K562 (cell line): Measurements from ENCODE around the gene FAM187B. TPM values are rescaled to one million over a fixed set of nuclear protein-coding genes. Genes with fewer than 3 reads are reported as not detected.

ENCODE experiments used
- ADNP ChIP-seq: fragments of 200-800 bp; sonication (Bioruptor generic); IDR thresholded peaks from 2 replicates; pipeline ENCODE4 v1.6.1; 2016; ENCODE audit warnings: missing genetic modification characterization, missing compliant biosample characterization
- ATF1 ChIP-seq, 2 experiments: fragments of 450-650 bp in 1 of 2; IDR thresholded peaks; 2 replicates each; pipeline ENCODE4 v1.6.1; 2016; ENCODE audit warnings: missing compliant biosample characterization in 1 of 2, missing genetic modification characterization in 1 of 2
- BACH1 ChIP-seq: fragments of 200-800 bp; sonication (Bioruptor generic); IDR thresholded peaks from 2 replicates; pipeline ENCODE4 v1.6.1; 2016; ENCODE audit warnings: missing genetic modification characterization, missing compliant biosample characterization
- EP400 ChIP-seq: fragments of 450-650 bp; IDR thresholded peaks from 2 replicates; pipeline ENCODE4 v1.6.1; 2017; ENCODE audit warnings: antibody characterized with exemption, mild to moderate bottlenecking, moderate library complexity
- MEF2D ChIP-seq: conservative IDR thresholded peaks from 2 replicates; pipeline ENCODE4 v1.6.1; 2016; ENCODE audit warnings: low read depth, missing genetic modification characterization, missing compliant biosample characterization
- PPARD ChIP-seq: fragments of 250-450 bp; sonication (Bioruptor Pico); IDR thresholded peaks from 2 replicates; pipeline ENCODE4 v1.8.0; 2022; ENCODE audit warnings: inconsistent platforms, mild to moderate bottlenecking, moderate library complexity
- RBM39 ChIP-seq: fragments of 200-400 bp; formaldehyde crosslinking; optimal IDR thresholded peaks from 2 replicates; pipeline ENCODE3; 2018; ENCODE audit warnings: low read depth, low read length
- RFX7 ChIP-seq: fragments of 250-450 bp; sonication (Bioruptor Pico); IDR thresholded peaks from 2 replicates; pipeline ENCODE4 v1.5.1; 2021; ENCODE audit warnings: mild to moderate bottlenecking
- SETDB1 ChIP-seq: IDR thresholded peaks from one replicate; pipeline ENCODE4 v1.6.1; 2012; ENCODE audit warnings: low read length, control low read depth, inconsistent platforms
- SP1 ChIP-seq: sonication (generic); formaldehyde crosslinking; IDR thresholded peaks from 2 replicates; pipeline ENCODE4 v1.8.1; 2022; ENCODE audit warnings: mild to moderate bottlenecking, missing genetic modification reagents
- TCF7L2 ChIP-seq: fragments of 150-350 bp; IDR thresholded peaks from 2 replicates; pipeline ENCODE4 v1.6.1; 2016; ENCODE audit warnings: low read depth, mild to moderate bottlenecking, low read length, moderate library complexity
- TGIF2 ChIP-seq: sonication (generic); formaldehyde crosslinking; IDR thresholded peaks from 2 replicates; pipeline ENCODE4 v1.8.1; 2022; ENCODE audit warnings: mild to moderate bottlenecking, missing genetic modification reagents, moderate library complexity
- TOE1 ChIP-seq, 2 experiments: fragments of 450-650 bp in 1 of 2; sonication (generic) in 1 of 2; formaldehyde crosslinking in 1 of 2; IDR thresholded peaks; 2 replicates each; pipeline versions ENCODE4 v1.7.1 to v1.8.0; 2016 to 2022; ENCODE audit warnings: borderline replicate concordance in 2 of 2, mild to moderate bottlenecking in 2 of 2, antibody characterized with exemption in 1 of 2, inconsistent platforms in 1 of 2, low read depth in 1 of 2, missing genetic modification reagents in 1 of 2, moderate library complexity in 1 of 2
- YBX1 ChIP-seq: fragments of 450-650 bp; IDR thresholded peaks from 2 replicates; pipeline ENCODE4 v1.7.1; 2016; ENCODE audit warnings: mild to moderate bottlenecking
- ZNF77 ChIP-seq: fragments of 250-450 bp; sonication (Bioruptor Pico); IDR thresholded peaks from 2 replicates; pipeline ENCODE4 v1.5.0; 2020
- ZNF778 ChIP-seq: fragments of 450-650 bp; formaldehyde crosslinking; IDR thresholded peaks from 2 replicates; pipeline ENCODE4 v1.4.0; 2020; ENCODE audit warnings: mild to moderate bottlenecking, moderate library complexity
- polyA plus RNA-seq, 8 experiments: library from polyadenylated mRNA; depleted of rRNA in 4 of 8; stranded (reverse) in 5 of 8; unstranded in 3 of 8; fragments of >200 nt; fragmentation: Nextera tagmentation in 2 of 8; fragmentation: Illumina TruSeq in 1 of 8; extraction: Ambion mirVana in 2 of 8; extraction: Trizol in 1 of 8; gene quantifications; 2 replicates each; pipeline versions ENCODE4 v1.2.1 to v1.2.3, GENCODE V29; 2011 to 2014; ENCODE audit warnings: inconsistent platforms in 1 of 8, missing spikeins in 1 of 8
- total RNA-seq, 7 experiments: library from RNA; depleted of rRNA in 6 of 7; stranded (reverse); fragments of >200 nt in 6 of 7; fragmentation: Illumina TruSeq in 2 of 7; extraction: Trizol in 2 of 7; gene quantifications; 2 replicates each; pipeline versions ENCODE4 v1.2.1 to v1.2.3, GENCODE V29; 2011 to 2021; ENCODE audit warnings: low replicate concordance in 1 of 7
- TF ChIP-seq, protein P1 (sequence below): sonication (generic); formaldehyde crosslinking; IDR thresholded peaks from 2 replicates; pipeline ENCODE4 v1.8.1; 2023; ENCODE audit warnings: missing genetic modification reagents, mild to moderate bottlenecking, borderline replicate concordance
- TF ChIP-seq, protein P2 (sequence below), 2 experiments: fragments of 150-350 bp in 1 of 2; IDR thresholded peaks; 2 replicates each; pipeline ENCODE4 v1.6.1; 2012 to 2016; ENCODE audit warnings: low read depth in 2 of 2, low read length in 2 of 2, mild to moderate bottlenecking in 1 of 2, moderate library complexity in 1 of 2
- TF ChIP-seq, protein P3 (sequence below): sonication (generic); formaldehyde crosslinking; IDR thresholded peaks from 2 replicates; pipeline ENCODE4 v1.8.1; 2023; ENCODE audit warnings: mild to moderate bottlenecking, missing genetic modification reagents

FAM187B gene
- total and polyA plus RNA-seq, 9 of the 15 experiments (the other 6 are each of a cell fraction or from before 2014, with no cell fraction given) = 0.04 to 0.09 TPM; not detected in 7

DNA sequence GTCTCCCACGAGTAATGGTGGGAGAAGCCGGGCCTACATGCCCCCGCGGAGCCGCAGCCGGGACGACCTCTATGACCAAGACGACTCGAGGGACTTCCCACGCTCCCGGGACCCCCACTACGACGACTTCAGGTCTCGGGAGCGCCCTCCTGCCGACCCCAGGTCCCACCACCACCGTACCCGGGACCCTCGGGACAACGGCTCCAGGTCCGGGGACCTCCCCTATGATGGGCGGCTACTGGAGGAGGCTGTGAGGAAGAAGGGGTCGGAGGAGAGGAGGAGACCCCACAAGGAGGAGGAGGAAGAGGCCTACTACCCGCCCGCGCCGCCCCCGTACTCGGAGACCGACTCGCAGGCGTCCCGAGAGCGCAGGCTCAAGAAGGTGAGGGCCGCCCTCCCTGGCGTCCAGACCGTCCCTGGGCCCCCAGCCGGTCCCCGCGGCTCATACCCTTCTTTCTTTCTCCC lies 38.8 kb upstream of the FAM187B start (continued):
- TF ChIP-seq, protein P1, sequence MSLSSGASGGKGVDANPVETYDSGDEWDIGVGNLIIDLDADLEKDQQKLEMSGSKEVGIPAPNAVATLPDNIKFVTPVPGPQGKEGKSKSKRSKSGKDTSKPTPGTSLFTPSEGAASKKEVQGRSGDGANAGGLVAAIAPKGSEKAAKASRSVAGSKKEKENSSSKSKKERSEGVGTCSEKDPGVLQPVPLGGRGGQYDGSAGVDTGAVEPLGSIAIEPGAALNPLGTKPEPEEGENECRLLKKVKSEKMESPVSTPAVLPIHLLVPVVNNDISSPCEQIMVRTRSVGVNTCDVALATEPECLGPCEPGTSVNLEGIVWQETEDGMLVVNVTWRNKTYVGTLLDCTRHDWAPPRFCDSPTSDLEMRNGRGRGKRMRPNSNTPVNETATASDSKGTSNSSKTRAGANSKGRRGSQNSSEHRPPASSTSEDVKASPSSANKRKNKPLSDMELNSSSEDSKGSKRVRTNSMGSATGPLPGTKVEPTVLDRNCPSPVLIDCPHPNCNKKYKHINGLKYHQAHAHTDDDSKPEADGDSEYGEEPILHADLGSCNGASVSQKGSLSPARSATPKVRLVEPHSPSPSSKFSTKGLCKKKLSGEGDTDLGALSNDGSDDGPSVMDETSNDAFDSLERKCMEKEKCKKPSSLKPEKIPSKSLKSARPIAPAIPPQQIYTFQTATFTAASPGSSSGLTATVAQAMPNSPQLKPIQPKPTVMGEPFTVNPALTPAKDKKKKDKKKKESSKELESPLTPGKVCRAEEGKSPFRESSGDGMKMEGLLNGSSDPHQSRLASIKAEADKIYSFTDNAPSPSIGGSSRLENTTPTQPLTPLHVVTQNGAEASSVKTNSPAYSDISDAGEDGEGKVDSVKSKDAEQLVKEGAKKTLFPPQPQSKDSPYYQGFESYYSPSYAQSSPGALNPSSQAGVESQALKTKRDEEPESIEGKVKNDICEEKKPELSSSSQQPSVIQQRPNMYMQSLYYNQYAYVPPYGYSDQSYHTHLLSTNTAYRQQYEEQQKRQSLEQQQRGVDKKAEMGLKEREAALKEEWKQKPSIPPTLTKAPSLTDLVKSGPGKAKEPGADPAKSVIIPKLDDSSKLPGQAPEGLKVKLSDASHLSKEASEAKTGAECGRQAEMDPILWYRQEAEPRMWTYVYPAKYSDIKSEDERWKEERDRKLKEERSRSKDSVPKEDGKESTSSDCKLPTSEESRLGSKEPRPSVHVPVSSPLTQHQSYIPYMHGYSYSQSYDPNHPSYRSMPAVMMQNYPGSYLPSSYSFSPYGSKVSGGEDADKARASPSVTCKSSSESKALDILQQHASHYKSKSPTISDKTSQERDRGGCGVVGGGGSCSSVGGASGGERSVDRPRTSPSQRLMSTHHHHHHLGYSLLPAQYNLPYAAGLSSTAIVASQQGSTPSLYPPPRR (CRISPR knock-in tag) = no peak
- TF ChIP-seq, protein P2, sequence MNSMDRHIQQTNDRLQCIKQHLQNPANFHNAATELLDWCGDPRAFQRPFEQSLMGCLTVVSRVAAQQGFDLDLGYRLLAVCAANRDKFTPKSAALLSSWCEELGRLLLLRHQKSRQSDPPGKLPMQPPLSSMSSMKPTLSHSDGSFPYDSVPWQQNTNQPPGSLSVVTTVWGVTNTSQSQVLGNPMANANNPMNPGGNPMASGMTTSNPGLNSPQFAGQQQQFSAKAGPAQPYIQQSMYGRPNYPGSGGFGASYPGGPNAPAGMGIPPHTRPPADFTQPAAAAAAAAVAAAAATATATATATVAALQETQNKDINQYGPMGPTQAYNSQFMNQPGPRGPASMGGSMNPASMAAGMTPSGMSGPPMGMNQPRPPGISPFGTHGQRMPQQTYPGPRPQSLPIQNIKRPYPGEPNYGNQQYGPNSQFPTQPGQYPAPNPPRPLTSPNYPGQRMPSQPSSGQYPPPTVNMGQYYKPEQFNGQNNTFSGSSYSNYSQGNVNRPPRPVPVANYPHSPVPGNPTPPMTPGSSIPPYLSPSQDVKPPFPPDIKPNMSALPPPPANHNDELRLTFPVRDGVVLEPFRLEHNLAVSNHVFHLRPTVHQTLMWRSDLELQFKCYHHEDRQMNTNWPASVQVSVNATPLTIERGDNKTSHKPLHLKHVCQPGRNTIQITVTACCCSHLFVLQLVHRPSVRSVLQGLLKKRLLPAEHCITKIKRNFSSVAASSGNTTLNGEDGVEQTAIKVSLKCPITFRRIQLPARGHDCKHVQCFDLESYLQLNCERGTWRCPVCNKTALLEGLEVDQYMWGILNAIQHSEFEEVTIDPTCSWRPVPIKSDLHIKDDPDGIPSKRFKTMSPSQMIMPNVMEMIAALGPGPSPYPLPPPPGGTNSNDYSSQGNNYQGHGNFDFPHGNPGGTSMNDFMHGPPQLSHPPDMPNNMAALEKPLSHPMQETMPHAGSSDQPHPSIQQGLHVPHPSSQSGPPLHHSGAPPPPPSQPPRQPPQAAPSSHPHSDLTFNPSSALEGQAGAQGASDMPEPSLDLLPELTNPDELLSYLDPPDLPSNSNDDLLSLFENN (IDR thresholded peaks at IDR 0.05; ENCODE audit: low read depth in 2 of 2, low read length in 2 of 2) = no peak
- TF ChIP-seq SETDB1 = no peak
- peak; percentile 88 for TF ChIP-seq RBM39
- TF ChIP-seq, protein P3, sequence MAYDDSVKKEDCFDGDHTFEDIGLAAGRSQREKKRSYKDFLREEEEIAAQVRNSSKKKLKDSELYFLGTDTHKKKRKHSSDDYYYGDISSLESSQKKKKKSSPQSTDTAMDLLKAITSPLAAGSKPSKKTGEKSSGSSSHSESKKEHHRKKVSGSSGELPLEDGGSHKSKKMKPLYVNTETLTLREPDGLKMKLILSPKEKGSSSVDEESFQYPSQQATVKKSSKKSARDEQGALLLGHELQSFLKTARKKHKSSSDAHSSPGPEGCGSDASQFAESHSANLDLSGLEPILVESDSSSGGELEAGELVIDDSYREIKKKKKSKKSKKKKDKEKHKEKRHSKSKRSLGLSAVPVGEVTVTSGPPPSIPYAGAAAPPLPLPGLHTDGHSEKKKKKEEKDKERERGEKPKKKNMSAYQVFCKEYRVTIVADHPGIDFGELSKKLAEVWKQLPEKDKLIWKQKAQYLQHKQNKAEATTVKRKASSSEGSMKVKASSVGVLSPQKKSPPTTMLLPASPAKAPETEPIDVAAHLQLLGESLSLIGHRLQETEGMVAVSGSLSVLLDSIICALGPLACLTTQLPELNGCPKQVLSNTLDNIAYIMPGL (CRISPR knock-in tag) = peak; percentile 38; the same call in 1 of the 2 replicates
- no peak for TF ChIP-seq TCF7L2
- no peak for TF ChIP-seq PPARD
- TF ChIP-seq BACH1 (tag) = no peak
- TF ChIP-seq YBX1 = no peak
- TF ChIP-seq ZNF77 (CRISPR knock-in tag) = no peak
- no peak for TF ChIP-seq RFX7 (CRISPR knock-in tag)
- peak; percentile 29; the same call in 1 of the 2 replicates for TF ChIP-seq SP1 (CRISPR knock-in tag)
- TF ChIP-seq ATF1 (CRISPR knock-in tag; IDR thresholded peaks at IDR 0.05) = no peak
- peak; percentile 35; the same call in 1 of the 2 replicates for TF ChIP-seq ATF1 (tag; IDR thresholded peaks at IDR 0.05)
- no peak for TF ChIP-seq ZNF778 (CRISPR knock-in tag)
- no peak for TF ChIP-seq ADNP (tag)
- TF ChIP-seq EP400 = no peak; the same call in 1 of the 2 replicates
- TF ChIP-seq TOE1 (IDR thresholded peaks at IDR 0.05; ENCODE audit: borderline replicate concordance) = no peak
- TF ChIP-seq TOE1 (CRISPR knock-in tag; IDR thresholded peaks at IDR 0.05; ENCODE audit: borderline replicate concordance, low read depth) = no peak
- TF ChIP-seq MEF2D (tag) = no peak
- TF ChIP-seq TGIF2 (CRISPR knock-in tag) = no peak
